Tibial artery (tissue), 4 donors: ENCODE data around the gene SH3PXD2B.

Experiments used
- DNase-seq, 2 donors: peaks; one replicate each; pipeline ENCODE4 v3.0.0-alpha.2; 2019
- H3K27ac ChIP-seq, 2 donors: fragments of 200-600 bp; sonication (generic) in 1 of 2; 1 replicate in 1 of 2; 2 replicates in 1 of 2; pipeline ENCODE4 v1.5.1; 2018 to 2019; ENCODE audit warnings: mild to moderate bottlenecking in 1 of 2
- H3K27me3 ChIP-seq, 2 donors: fragments of 200-600 bp; sonication (generic) in 1 of 2; one replicate each; pipeline versions ENCODE4 v1.5.1 to v1.6.0; 2016 to 2019
- H3K36me3 ChIP-seq, 3 donors: fragments of 200-600 bp; sonication (generic) in 2 of 3; one replicate each; pipeline ENCODE4 v1.5.1; 2016 to 2019; ENCODE audit warnings: mild to moderate bottlenecking in 2 of 3
- H3K4me1 ChIP-seq, 4 donors: fragments of 200-600 bp; sonication (generic) in 2 of 4; 1 replicate in 3 of 4; 2 replicates in 1 of 4; pipeline ENCODE4 v1.5.1; 2016 to 2019
- H3K4me3 ChIP-seq, 2 donors: fragments of 200-600 bp; sonication (generic) in 1 of 2; 1 replicate in 1 of 2; 2 replicates in 1 of 2; pipeline ENCODE4 v1.5.1; 2018 to 2019; ENCODE audit warnings: mild to moderate bottlenecking in 2 of 2
- H3K9me3 ChIP-seq, 3 donors: fragments of 200-600 bp; sonication (generic) in 1 of 3; one replicate each; pipeline ENCODE4 v1.5.1; 2016 to 2019
- intact Hi-C: fragments of 100-400 bp; cut with DNase I; formaldehyde crosslinking; loops from one replicate; pipeline ENCODE4 v1.15.0; 2023; ENCODE audit warnings: low total_unique reads
- TF ChIP-seq, protein P1 (sequence below), 2 experiments: fragments of 200-600 bp in 1 of 2; fragments of 450-650 bp in 1 of 2; IDR thresholded peaks; one replicate each; pipeline ENCODE4 v1.5.1; 2017 to 2019; ENCODE audit warnings: antibody characterized with exemption in 2 of 2, mild to moderate bottlenecking in 1 of 2, moderate library complexity in 1 of 2

Gene SH3PXD2B

DNA sequence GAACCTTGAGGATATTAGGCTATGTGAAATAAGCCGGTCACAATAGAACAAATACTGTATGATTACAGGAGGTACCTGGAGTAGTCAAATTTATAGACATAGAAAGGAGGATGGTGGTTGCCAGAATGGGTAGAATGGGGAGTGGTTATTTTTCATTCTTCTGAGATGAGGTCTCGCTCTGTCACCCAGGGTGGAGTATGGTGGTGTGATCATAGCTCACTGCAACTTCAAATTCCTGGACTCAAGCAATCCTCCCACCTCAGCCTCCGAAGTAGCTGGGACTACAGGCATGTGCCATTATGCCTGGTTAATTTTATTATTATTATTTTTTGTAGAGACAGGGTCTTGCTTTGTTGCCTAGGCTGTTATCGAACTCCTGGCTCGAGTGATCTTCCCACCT, 27.1 kb downstream of the SH3PXD2B start:
- H3K36me3 ChIP-seq = peaks cover 0 to 8% (median 0%) of the 10 kb centered on the region in 3 donors
- H3K4me1 ChIP-seq = peaks cover 0 to 51% (median 20%) of the 10 kb centered on the region in 4 donors
- H3K27ac ChIP-seq = no peak overlapping the region
- H3K9me3 ChIP-seq = no peaks in the 10 kb centered on the region
- no peak overlapping the region for H3K4me3 ChIP-seq
- intact Hi-C loops = no loop called here
- TF ChIP-seq, protein P1, sequence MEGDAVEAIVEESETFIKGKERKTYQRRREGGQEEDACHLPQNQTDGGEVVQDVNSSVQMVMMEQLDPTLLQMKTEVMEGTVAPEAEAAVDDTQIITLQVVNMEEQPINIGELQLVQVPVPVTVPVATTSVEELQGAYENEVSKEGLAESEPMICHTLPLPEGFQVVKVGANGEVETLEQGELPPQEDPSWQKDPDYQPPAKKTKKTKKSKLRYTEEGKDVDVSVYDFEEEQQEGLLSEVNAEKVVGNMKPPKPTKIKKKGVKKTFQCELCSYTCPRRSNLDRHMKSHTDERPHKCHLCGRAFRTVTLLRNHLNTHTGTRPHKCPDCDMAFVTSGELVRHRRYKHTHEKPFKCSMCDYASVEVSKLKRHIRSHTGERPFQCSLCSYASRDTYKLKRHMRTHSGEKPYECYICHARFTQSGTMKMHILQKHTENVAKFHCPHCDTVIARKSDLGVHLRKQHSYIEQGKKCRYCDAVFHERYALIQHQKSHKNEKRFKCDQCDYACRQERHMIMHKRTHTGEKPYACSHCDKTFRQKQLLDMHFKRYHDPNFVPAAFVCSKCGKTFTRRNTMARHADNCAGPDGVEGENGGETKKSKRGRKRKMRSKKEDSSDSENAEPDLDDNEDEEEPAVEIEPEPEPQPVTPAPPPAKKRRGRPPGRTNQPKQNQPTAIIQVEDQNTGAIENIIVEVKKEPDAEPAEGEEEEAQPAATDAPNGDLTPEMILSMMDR (IDR thresholded peaks at IDR 0.05) = no peak
- DNase-seq = no peak
- H3K27me3 ChIP-seq = no peaks in the 10 kb centered on the region

DNA sequence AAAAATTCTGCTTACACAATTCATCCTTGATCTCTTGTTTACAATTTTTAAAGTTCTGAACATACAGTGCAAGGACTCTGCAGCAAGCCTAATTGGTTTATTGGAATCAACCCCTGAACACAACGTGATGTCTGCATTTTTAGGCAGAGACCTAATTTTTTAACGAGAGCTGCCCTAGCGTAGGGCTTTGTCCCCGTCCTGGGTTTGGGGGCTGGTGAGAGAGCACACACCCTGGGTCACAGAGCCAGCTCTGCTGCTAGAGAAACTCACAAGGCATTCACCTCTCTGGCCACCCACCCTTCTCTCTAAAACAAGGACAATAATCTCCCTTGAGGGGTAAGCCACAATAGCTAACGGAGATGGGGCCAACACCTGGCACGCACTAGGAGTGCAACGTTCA, 28.2 kb downstream of the SH3PXD2B start:
- no peaks in the 10 kb centered on the region for H3K27me3 ChIP-seq
- H3K36me3 ChIP-seq = peaks cover 0 to 13% (median 0%) of the 10 kb centered on the region in 3 donors
- no peak for DNase-seq
- H3K9me3 ChIP-seq = no peaks in the 10 kb centered on the region
- peak overlapping the region; percentile 41 to 49 for H3K27ac ChIP-seq
- peaks cover 0 to 55% (median 23%) of the 10 kb centered on the region in 4 donors for H3K4me1 ChIP-seq
- no peak overlapping the region for H3K4me3 ChIP-seq
- TF ChIP-seq, protein P1 (IDR thresholded peaks at IDR 0.05) = no peak
- intact Hi-C loops = no loop called here

- H3K9me3 ChIP-seq = no peaks in the 10 kb centered on the region
- intact Hi-C loops = no loop called here
Measured at GRCh38 chr5:172425402-172425801, 28.9 kb downstream of the SH3PXD2B start.

GRCh38 chr5:172424808-172425207, 29.5 kb downstream of the SH3PXD2B start:
- H3K27me3 ChIP-seq = no peaks in the 10 kb centered on the region
- no peak for DNase-seq
- peak overlapping the region; percentile 29 to 41 for H3K27ac ChIP-seq
- peaks cover 0 to 68% (median 26%) of the 10 kb centered on the region in 4 donors for H3K4me1 ChIP-seq
- peaks cover 0 to 13% (median 0%) of the 10 kb centered on the region in 3 donors for H3K36me3 ChIP-seq
- H3K9me3 ChIP-seq = no peaks in the 10 kb centered on the region
- TF ChIP-seq, protein P1 (IDR thresholded peaks at IDR 0.05) = no peak
- intact Hi-C loops = no loop called here
- H3K4me3 ChIP-seq = no peak overlapping the region

More at GRCh38 chr5:172425402-172425801, 28.9 kb downstream of the SH3PXD2B start:
- peak overlapping the region; percentile 29 to 41 for H3K27ac ChIP-seq
- peaks cover 0 to 62% (median 26%) of the 10 kb centered on the region in 4 donors for H3K4me1 ChIP-seq
- no peak for DNase-seq
- peaks cover 0 to 13% (median 0%) of the 10 kb centered on the region in 3 donors for H3K36me3 ChIP-seq
- TF ChIP-seq, protein P1 (IDR thresholded peaks at IDR 0.05) = no peak
- H3K4me3 ChIP-seq = no peak overlapping the region
- H3K27me3 ChIP-seq = no peaks in the 10 kb centered on the region

DNA sequence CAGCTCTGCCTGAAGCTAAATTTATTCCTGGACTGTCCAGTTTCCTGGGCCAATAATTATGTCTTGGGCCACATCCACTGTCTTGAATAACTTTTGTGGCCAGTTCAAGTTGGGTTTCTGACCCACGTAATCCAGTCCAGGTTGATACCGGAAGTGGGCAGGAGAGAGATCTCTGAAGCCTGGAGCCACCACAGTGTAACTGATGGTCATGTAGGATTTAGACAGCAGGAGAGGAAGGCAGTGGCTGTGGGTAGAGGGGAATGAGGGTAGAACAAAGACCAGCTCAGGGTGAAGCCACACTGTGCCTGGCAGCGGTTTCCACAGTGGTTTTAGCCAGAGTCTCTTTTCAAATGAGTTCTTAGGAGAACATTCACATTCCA, 30.2 kb downstream of the SH3PXD2B start:
- TF ChIP-seq, protein P1 (IDR thresholded peaks at IDR 0.05) = no peak
- Histone ChIP-seq H3K4me3 (no peak overlapping the region), H3K27me3 (no peaks in the 10 kb centered on the region), H3K4me1 (peaks cover 0 to 69% (median 29%) of the 10 kb centered on the region in 4 donors), H3K27ac (peak overlapping the region; percentile 29 to 41), H3K9me3 (no peaks in the 10 kb centered on the region), H3K36me3 (peaks cover 0 to 13% (median 0%) of the 10 kb centered on the region in 3 donors)
- DNase-seq = no peak
- intact Hi-C loops = no loop called here
